DMS 273 treated with DMSO at 0.1 percent for 48 hours (cell line): ENCODE measurements around the gene MT1HL1.
"Not testable (repeated sequence)": the region's sequence is repeated elsewhere in the genome, so short reads cannot be mapped to it uniquely, and the experiment has no call there.

Experiments
- DNase-seq: peaks from one replicate; lab custom pipeline; 2025; lab: John Stamatoyannopoulos, UW

Gene MT1HL1

DNA sequence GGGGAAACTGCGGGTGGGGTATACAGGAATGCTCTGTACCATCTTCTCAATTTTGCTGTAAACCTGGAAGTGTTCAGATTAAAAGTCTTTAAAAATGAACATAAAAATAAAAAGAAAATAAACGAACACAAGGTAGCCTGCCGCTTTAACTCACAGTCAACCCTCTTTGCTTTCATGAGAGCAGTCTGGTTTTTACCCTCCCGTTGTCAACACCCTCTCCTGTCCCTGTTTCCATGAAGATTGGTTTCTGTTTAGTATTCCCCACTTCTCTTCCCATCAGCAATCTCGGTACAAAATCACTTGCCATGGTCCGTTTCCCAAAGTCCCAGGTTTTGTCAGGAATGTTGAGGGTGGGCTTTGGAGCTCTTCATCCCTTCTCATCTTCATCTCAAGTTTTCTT, 28.8 kb downstream of the MT1HL1 start:
- no peak for DNase-seq

DNA sequence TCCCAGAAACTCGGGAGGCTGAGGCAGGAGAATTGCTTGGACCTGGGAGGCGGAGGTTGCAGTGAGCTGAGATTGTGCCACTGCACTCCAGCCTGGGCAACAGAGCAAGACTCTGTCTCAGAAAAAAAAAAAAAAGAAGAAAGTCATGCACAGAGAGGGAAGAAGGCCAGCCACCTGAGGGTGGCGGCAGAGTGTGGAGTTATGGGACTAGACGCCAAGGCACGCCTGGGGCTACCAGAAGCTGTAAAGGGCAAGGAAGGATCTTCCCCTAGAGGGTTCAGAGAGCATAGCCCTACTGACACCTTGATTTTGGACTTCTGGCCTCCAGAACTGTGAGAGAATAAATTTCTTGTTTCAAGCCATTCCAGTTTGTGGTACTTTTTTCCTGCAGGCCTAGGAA, 30.2 kb downstream of the MT1HL1 start:
- not testable (repeated sequence) for DNase-seq

GRCh38 chr1:236966636-236967035, 37.6 kb downstream of the MT1HL1 start:
- DNase-seq: no peak

DNA sequence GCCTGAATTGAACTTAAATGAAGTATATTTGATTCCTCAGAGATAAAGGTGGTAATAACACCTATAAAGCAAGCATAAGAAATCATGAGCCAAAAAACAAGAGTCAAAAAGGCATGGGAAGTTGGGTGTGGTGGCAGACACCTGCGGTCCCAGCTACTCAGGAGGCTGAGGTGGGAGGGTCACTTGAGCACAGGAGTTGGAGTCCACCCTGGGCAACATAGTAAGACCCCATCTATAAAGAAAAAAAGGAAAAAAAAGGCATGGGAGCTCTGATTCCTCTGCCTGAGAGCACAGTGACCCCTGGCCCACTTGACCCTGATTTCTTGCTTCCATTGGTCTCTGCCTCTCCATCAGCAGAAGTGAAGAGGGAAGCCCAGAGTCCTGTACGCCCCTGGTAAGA, 40.3 kb downstream of the MT1HL1 start:
- DNase-seq: no peak

DNA sequence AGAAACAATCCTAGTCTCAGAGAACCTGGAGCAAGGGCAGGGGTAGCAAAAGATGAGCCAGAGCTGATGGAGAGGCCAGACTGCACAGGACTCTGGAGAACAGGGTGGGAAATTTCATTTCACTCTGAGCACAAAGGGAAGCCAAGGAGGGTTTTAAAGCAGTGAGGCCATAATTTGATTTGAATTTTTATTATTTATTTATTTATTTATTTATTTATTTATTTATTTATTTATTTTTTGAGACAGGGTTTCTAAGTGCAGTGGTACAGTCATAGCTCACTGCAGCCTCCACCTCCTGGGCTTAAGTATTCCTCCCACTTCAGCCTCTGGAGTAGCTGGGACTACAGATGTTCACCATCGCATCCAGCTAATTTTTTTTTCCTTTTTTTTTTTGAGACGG, 45.1 kb downstream of the MT1HL1 start:
- DNase-seq: no peak

GRCh38 chr1:236957235-236957634, 47.0 kb downstream of the MT1HL1 start:
- no peak for DNase-seq
